ENCODE data around the gene DHX32. TPM values are rescaled to one million over a fixed set of nuclear protein-coding genes. Genes with fewer than 3 reads are reported as not detected.
"Not testable (repeated sequence)": the region's sequence is repeated elsewhere in the genome, so short reads cannot be mapped to it uniquely, and the experiment has no call there.

The DHX32 gene
- polyA plus RNA-seq, 1 of the 3 experiments (the other 2 are of a cell fraction) = 16.8 TPM

GRCh38 chr10:125907598-125907997 lies 26.5 kb upstream of the DHX32 start:
- H3K4me3 ChIP-seq (ENCODE audit: low read depth in 2 of 2, low read length in 1 of 2); H4K20me1 ChIP-seq (ENCODE audit: insufficient read depth); H3K79me2 ChIP-seq (ENCODE audit: insufficient read depth); POLR2A ChIA-PET; H2AFZ ChIP-seq (ENCODE audit: low read depth); H3K4me2 ChIP-seq; CTCF ChIA-PET; H3K9me3 ChIP-seq; H3K9me2 ChIP-seq; H3F3A ChIP-seq (replicated peaks; ENCODE audit: insufficient read depth); H3K4me1 ChIP-seq (ENCODE audit: control insufficient read depth in 1 of 2, insufficient read depth in 2 of 2, low read depth in 1 of 2, low read length in 1 of 2); DNase-seq; H3K27me3 ChIP-seq (ENCODE audit: insufficient read depth); H3K27ac ChIP-seq (ENCODE audit: low read depth in 2 of 2, low read length in 1 of 2); H3K9ac ChIP-seq; H3K36me3 ChIP-seq (replicated peaks in 1 of 2; ENCODE audit: control insufficient read depth in 1 of 2, insufficient read depth in 2 of 2, low read length in 1 of 2): not testable (repeated sequence)
- 86% methylated on average over 2 of the region's 2 CpGs for WGBS (ENCODE audit: low lambda C conversion rate)

GRCh38 chr10:125905069-125905994 lies 24.2 kb upstream of the DHX32 start:
- H3K4me2 ChIP-seq; H3K9ac ChIP-seq; H3K27me3 ChIP-seq (ENCODE audit: insufficient read depth); H3K9me2 ChIP-seq; H3K27ac ChIP-seq (ENCODE audit: low read depth in 2 of 2, low read length in 1 of 2); H3K4me3 ChIP-seq (ENCODE audit: low read depth in 2 of 2, low read length in 1 of 2); H3K79me2 ChIP-seq (ENCODE audit: insufficient read depth); H3K36me3 ChIP-seq (replicated peaks in 1 of 2; ENCODE audit: control insufficient read depth in 1 of 2, insufficient read depth in 2 of 2, low read length in 1 of 2); H3K4me1 ChIP-seq (ENCODE audit: control insufficient read depth in 1 of 2, insufficient read depth in 2 of 2, low read depth in 1 of 2, low read length in 1 of 2); POLR2A ChIA-PET; H4K20me1 ChIP-seq (ENCODE audit: insufficient read depth); H3F3A ChIP-seq (replicated peaks; ENCODE audit: insufficient read depth); DNase-seq; H3K9me3 ChIP-seq; H2AFZ ChIP-seq (ENCODE audit: low read depth); CTCF ChIA-PET: not testable (repeated sequence)
- 64% methylated on average over 5 of the region's 5 CpGs for WGBS (ENCODE audit: low lambda C conversion rate)

GRCh38 chr10:125903135-125903640 lies 22.1 kb upstream of the DHX32 start:
- DNase-seq; H3K27ac ChIP-seq (ENCODE audit: low read depth in 2 of 2, low read length in 1 of 2); H2AFZ ChIP-seq (ENCODE audit: low read depth); H3K4me1 ChIP-seq (ENCODE audit: control insufficient read depth in 1 of 2, insufficient read depth in 2 of 2, low read depth in 1 of 2, low read length in 1 of 2); H3K9me3 ChIP-seq; CTCF ChIA-PET; H3K27me3 ChIP-seq (ENCODE audit: insufficient read depth); H4K20me1 ChIP-seq (ENCODE audit: insufficient read depth); H3F3A ChIP-seq (replicated peaks; ENCODE audit: insufficient read depth); H3K4me2 ChIP-seq; H3K4me3 ChIP-seq (ENCODE audit: low read depth in 2 of 2, low read length in 1 of 2); POLR2A ChIA-PET; H3K36me3 ChIP-seq (replicated peaks in 1 of 2; ENCODE audit: control insufficient read depth in 1 of 2, insufficient read depth in 2 of 2, low read length in 1 of 2); H3K79me2 ChIP-seq (ENCODE audit: insufficient read depth); H3K9me2 ChIP-seq; H3K9ac ChIP-seq: not testable (repeated sequence)
- 80% methylated on average over 3 of the region's 3 CpGs for WGBS (ENCODE audit: low lambda C conversion rate)

GRCh38 chr10:125900963-125901362 lies 19.9 kb upstream of the DHX32 start:
- H3K4me2 ChIP-seq; POLR2A ChIA-PET; CTCF ChIA-PET; H3K9me2 ChIP-seq; H2AFZ ChIP-seq (ENCODE audit: low read depth); H3K27ac ChIP-seq (ENCODE audit: low read depth in 2 of 2, low read length in 1 of 2); H3K36me3 ChIP-seq (replicated peaks in 1 of 2; ENCODE audit: control insufficient read depth in 1 of 2, insufficient read depth in 2 of 2, low read length in 1 of 2); H3F3A ChIP-seq (replicated peaks; ENCODE audit: insufficient read depth); H3K4me3 ChIP-seq (ENCODE audit: low read depth in 2 of 2, low read length in 1 of 2); DNase-seq; H3K27me3 ChIP-seq (ENCODE audit: insufficient read depth); H4K20me1 ChIP-seq (ENCODE audit: insufficient read depth); H3K9me3 ChIP-seq; H3K9ac ChIP-seq; H3K4me1 ChIP-seq (ENCODE audit: control insufficient read depth in 1 of 2, insufficient read depth in 2 of 2, low read depth in 1 of 2, low read length in 1 of 2): not testable (repeated sequence)
- WGBS (ENCODE audit: low lambda C conversion rate) = 45% methylated on average over 3 of the region's 3 CpGs
- TF ChIP-seq JUND (IDR thresholded peaks at IDR 0.05) (peak; percentile 23; the same call in 1 of the 2 replicates), FOSL2 (IDR thresholded peaks at IDR 0.05; ENCODE audit: borderline replicate concordance, low read depth) (peak; percentile 61)
- H3K79me2 ChIP-seq (ENCODE audit: insufficient read depth) = 0 out of 2 replicates have a peak, but pooled peaks cover 17% of the 10 kb centered on the region

- peak overlapping the region; percentile 87 for H3K4me2 ChIP-seq
- DNase-seq; H3F3A ChIP-seq (replicated peaks; ENCODE audit: insufficient read depth); H3K36me3 ChIP-seq (replicated peaks in 1 of 2; ENCODE audit: control insufficient read depth in 1 of 2, insufficient read depth in 2 of 2, low read length in 1 of 2); CTCF ChIA-PET; H4K20me1 ChIP-seq (ENCODE audit: insufficient read depth); H3K4me1 ChIP-seq (ENCODE audit: control insufficient read depth in 1 of 2, insufficient read depth in 2 of 2, low read depth in 1 of 2, low read length in 1 of 2); H3K27me3 ChIP-seq (ENCODE audit: insufficient read depth); POLR2A ChIA-PET; H3K9me3 ChIP-seq; H3K9me2 ChIP-seq: not testable (repeated sequence)
- H3K9ac ChIP-seq = peak overlapping the region; percentile 64; the same call in 1 of the 2 replicates
- H3K4me3 ChIP-seq (ENCODE audit: low read depth in 2 of 2, low read length in 1 of 2) = peak overlapping the region; percentile 83 to 88; a peak in 3 of 4 replicates
- peak overlapping the region in 1 of 2 experiments; percentile 15; a peak in 1 of 4 replicates for H3K27ac ChIP-seq (ENCODE audit: low read depth in 2 of 2, low read length in 1 of 2)
- H3K79me2 ChIP-seq (ENCODE audit: insufficient read depth) = peaks cover 45% of the 10 kb centered on the region
- WGBS (ENCODE audit: low lambda C conversion rate) = 33% methylated on average over 4 of the region's 4 CpGs
- H2AFZ ChIP-seq (ENCODE audit: low read depth) = peak overlapping the region; percentile 95
Observed at GRCh38 chr10:125897317-125897716, 16.2 kb upstream of the DHX32 start.
